Measurements from ENCODE around the gene SUSD4.

DNA sequence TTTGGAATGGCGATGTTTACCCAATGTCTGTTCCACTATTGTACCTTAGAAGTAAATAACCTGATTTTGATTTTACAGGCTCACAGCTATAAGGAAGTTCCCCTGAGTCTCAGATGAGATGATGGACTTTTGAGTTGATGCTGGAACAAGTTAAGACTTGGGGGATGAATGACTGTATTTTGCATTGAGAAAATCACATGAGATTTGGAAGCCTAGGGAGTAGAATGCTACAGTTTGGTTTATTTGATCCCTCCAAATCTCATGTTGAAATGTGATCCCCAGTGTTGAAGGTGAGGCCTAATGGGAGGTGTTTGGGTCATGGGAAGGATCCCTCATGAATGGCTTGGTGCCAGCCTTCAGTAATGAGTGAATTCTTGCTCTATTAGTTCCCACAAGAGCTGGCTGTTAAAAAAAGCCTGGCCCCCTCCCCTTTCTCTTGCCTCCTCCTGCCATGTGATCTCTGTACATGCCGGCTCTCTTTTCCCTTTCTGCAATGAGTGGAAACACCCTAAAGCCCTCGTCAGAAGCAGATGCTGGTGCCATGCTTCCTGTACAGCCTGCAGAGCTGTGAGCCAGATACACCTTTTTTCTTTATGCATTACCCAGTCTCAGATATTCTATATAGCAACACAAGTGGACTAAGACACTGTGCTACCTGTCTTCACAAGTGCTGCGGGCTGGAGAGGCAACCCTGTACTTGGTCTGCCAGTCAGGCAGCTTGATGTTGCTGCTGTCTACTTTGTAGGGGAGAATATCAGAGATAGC is 143.9 kb downstream of the SUSD4 start:
- no peak for TF ChIP-seq CTCF (IDR thresholded peaks at IDR 0.05)
- TF ChIP-seq POLR2A (IDR thresholded peaks at IDR 0.05) = no peak

Measured in adrenal gland (tissue), 5 donors.